OCI-LY3 (cell line): Measurements from ENCODE around the gene TMEM209.

Experiments
- H2AFZ ChIP-seq: fragments of 200-600, 300-600 bp; shearing (Covaris generic); 2 replicates; pipeline ENCODE4 v1.6.0; 2014; ENCODE audit warnings: antibody characterized with exemption, low read depth, low read length
- H3K27ac ChIP-seq: fragments of 200-600, 300-600 bp; sonication (generic); 2 replicates; pipeline ENCODE4 v1.5.1; 2014; ENCODE audit warnings: mild to moderate bottlenecking, low read length, moderate library complexity, mixed read lengths
- H3K27me3 ChIP-seq: fragments of 200-600, 300-600 bp; sonication (generic); 2 replicates; pipeline ENCODE4 v1.6.1; 2014; ENCODE audit warnings: low read depth, low read length, mixed read lengths
- H3K36me3 ChIP-seq: fragments of 200-600, 300-600 bp; sonication (generic); replicated peaks from 2 replicates; pipeline ENCODE3; 2014; ENCODE audit warnings: low read depth, low read length, mixed read lengths
- H3K4me1 ChIP-seq: fragments of 300-600, 200-600 bp; sonication (generic); 2 replicates; pipeline ENCODE4 v1.6.1; 2014; ENCODE audit warnings: low read length, mixed read lengths
- H3K4me2 ChIP-seq: fragments of 200-600, 300-600 bp; sonication (generic); 2 replicates; pipeline ENCODE4 v1.6.1; 2014; ENCODE audit warnings: low read length, mixed read lengths
- H3K4me3 ChIP-seq: fragments of 300-600, 200-600 bp; sonication (generic); 2 replicates; pipeline ENCODE4 v1.5.1; 2014; ENCODE audit warnings: antibody characterized with exemption, mild to moderate bottlenecking, low read length, moderate library complexity
- H3K79me2 ChIP-seq: fragments of 300-600, 200-600 bp; shearing (Covaris generic); 2 replicates; pipeline ENCODE4 v1.6.1; 2014; ENCODE audit warnings: mild to moderate bottlenecking, low read length, mixed read lengths
- H3K9ac ChIP-seq: fragments of 300-600, 200-600 bp; shearing (Covaris generic); 2 replicates; pipeline ENCODE4 v1.6.0; 2014; ENCODE audit warnings: mild to moderate bottlenecking, low read length, moderate library complexity
- H3K9me3 ChIP-seq: fragments of 200-600, 300-600 bp; shearing (Covaris generic); 2 replicates; pipeline ENCODE4 v1.6.1; 2014; ENCODE audit warnings: low read length, mixed read lengths; ENCODE audit not compliant: insufficient read depth
- H4K20me1 ChIP-seq: fragments of 200-600, 300-600 bp; sonication (generic); 2 replicates; pipeline ENCODE4 v1.6.1; 2016; ENCODE audit warnings: low read length, mixed read lengths; ENCODE audit not compliant: insufficient read depth
- CTCF ChIP-seq: fragments of 200-600, 300-600 bp; sonication (generic); IDR thresholded peaks from 2 replicates; pipeline ENCODE4 v1.5.1; 2014; ENCODE audit warnings: antibody characterized with exemption, low read length, low read depth
- EZH2phosphoT487 ChIP-seq: fragments of 200-600 bp; shearing (Covaris generic); IDR thresholded peaks from 2 replicates; pipeline ENCODE4 v1.6.1; 2018; ENCODE audit warnings: antibody characterized with exemption, mixed run types, low read depth

The TMEM209 gene

GRCh38 chr7:130135208-130136205, 69.7 kb downstream of the TMEM209 start:
- no peak overlapping the region for H3K4me2 ChIP-seq
- no peak overlapping the region for H3K9ac ChIP-seq
- H3K4me3 ChIP-seq = no peak overlapping the region
- H2AFZ ChIP-seq = no peak overlapping the region
- no peaks in the 10 kb centered on the region for H3K4me1 ChIP-seq
- no peaks in the 10 kb centered on the region for H3K79me2 ChIP-seq
- no peaks in the 10 kb centered on the region for H3K27me3 ChIP-seq
- no peaks in the 10 kb centered on the region for H3K9me3 ChIP-seq
- peaks cover 24% of the 10 kb centered on the region for H3K36me3 ChIP-seq
- no peaks in the 10 kb centered on the region for H4K20me1 ChIP-seq
- TF ChIP-seq CTCF (no peak), EZH2phosphoT487 (no peak)
- H3K27ac ChIP-seq = no peak overlapping the region

GRCh38 chr7:130134726-130135125, 70.5 kb downstream of the TMEM209 start:
- Histone ChIP-seq H3K27ac (no peak overlapping the region), H2AFZ (no peak overlapping the region), H4K20me1 (no peaks in the 10 kb centered on the region), H3K79me2 (no peaks in the 10 kb centered on the region), H3K27me3 (no peaks in the 10 kb centered on the region), H3K9ac (no peak overlapping the region), H3K4me2 (no peak overlapping the region), H3K9me3 (no peaks in the 10 kb centered on the region), H3K4me3 (no peak overlapping the region), H3K4me1 (no peaks in the 10 kb centered on the region), H3K36me3 (peaks cover 27% of the 10 kb centered on the region)
- TF ChIP-seq EZH2phosphoT487 = no peak
- no peak for TF ChIP-seq CTCF

- no peak for TF ChIP-seq CTCF
- no peak for TF ChIP-seq EZH2phosphoT487
- H3K27ac ChIP-seq = no peak overlapping the region
- H4K20me1 ChIP-seq = no peaks in the 10 kb centered on the region
- no peak overlapping the region for H3K4me3 ChIP-seq
- no peaks in the 10 kb centered on the region for H3K4me1 ChIP-seq
- no peaks in the 10 kb centered on the region for H3K79me2 ChIP-seq
- H3K27me3 ChIP-seq = no peaks in the 10 kb centered on the region
- H3K9me3 ChIP-seq = no peaks in the 10 kb centered on the region
- H3K9ac ChIP-seq = no peak overlapping the region
- H3K36me3 ChIP-seq = peaks cover 33% of the 10 kb centered on the region
- H3K4me2 ChIP-seq = no peak overlapping the region
- H2AFZ ChIP-seq = no peak overlapping the region
Measured at GRCh38 chr7:130134106-130134636, 71.0 kb downstream of the TMEM209 start.

GRCh38 chr7:130133029-130133782, 72.0 kb downstream of the TMEM209 start:
- H3K27ac ChIP-seq = no peak overlapping the region
- peaks cover 38% of the 10 kb centered on the region for H3K36me3 ChIP-seq
- TF ChIP-seq CTCF (no peak), EZH2phosphoT487 (no peak)

More at GRCh38 chr7:130133029-130133782, 72.0 kb downstream of the TMEM209 start:
- H4K20me1 ChIP-seq = no peaks in the 10 kb centered on the region
- H3K79me2 ChIP-seq = no peaks in the 10 kb centered on the region
- H3K4me2 ChIP-seq = no peak overlapping the region
- H2AFZ ChIP-seq = no peak overlapping the region
- no peaks in the 10 kb centered on the region for H3K4me1 ChIP-seq
- no peaks in the 10 kb centered on the region for H3K27me3 ChIP-seq
- no peaks in the 10 kb centered on the region for H3K9me3 ChIP-seq
- no peak overlapping the region for H3K9ac ChIP-seq
- no peak overlapping the region for H3K4me3 ChIP-seq
